NCI-H2081 treated with DMSO at 0.1 percent for 48 hours (cell line): ENCODE data around the gene ACTL6B.
"Not testable (repeated sequence)": the region's sequence is repeated elsewhere in the genome, so short reads cannot be mapped to it uniquely, and the experiment has no call there.

ENCODE experiments used
- DNase-seq: peaks from one replicate; lab custom pipeline; 2025; lab: John Stamatoyannopoulos, UW

The ACTL6B gene

DNA sequence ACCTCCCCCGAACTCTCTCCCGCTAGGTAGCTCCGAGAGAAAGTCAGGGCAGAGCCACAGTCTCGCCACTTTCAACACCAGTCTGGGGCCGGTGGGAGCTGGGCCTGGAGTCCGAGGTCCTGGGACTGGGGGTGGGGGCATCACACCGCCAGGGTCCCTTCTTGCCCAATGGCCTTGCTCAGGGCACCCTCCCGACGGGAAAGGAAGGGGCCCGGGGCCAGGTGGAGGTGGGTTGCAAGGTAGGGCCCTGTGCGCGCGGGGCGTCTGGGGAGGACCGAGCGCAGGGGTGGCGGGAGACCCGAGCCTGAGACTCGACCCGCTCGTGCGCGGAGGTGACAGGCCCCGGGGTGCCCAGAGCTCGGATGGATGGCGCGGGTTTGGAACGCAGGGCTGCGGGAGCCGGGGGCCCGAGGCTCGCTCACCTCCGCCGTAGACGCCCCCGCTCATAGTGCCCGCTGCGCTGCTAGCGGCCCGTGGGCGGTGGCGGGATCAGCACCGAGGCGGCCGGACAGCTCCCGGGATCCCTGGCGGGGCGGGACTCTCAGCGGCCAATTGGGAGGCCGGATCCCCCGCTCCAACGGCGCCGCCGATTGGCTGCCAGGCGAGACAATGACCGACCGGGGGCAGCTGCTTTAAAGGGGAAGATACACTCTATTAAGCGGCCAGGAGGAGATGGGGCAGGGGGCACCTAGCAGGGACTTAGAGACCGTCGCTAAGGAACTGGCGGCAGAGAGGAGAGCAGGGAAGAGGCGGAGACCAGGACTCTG is at the start of gene ACTL6B:
TSS of gene ACTL6B (minus strand) at position 541 of the 767 bp plus-strand sequence. CDS start at position 447, 94 bp downstream.
- peak; percentile 38 for DNase-seq

DNA sequence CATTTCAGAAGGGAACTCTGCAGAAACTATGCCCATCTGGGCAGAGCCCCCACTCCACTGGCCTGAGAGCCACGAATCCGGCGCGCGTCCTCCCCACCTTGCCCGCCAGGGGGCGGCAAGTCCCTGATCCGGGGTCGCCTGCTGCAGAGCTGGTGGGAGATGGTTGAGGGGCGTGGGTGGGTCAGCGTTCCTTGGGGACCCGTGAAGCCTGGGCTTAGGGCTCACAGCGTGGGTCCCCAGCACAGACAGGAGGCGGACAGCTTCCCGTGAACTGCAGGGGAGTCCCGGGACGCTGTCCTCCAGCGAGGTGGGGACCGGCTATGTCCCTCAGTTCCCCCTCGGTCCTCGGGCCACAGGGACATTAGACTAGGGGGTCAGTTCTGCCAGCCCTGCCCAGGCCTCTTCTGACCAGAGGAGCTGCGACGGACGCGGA is 49.1 kb upstream of the ACTL6B start:
- DNase-seq = no peak

DNA sequence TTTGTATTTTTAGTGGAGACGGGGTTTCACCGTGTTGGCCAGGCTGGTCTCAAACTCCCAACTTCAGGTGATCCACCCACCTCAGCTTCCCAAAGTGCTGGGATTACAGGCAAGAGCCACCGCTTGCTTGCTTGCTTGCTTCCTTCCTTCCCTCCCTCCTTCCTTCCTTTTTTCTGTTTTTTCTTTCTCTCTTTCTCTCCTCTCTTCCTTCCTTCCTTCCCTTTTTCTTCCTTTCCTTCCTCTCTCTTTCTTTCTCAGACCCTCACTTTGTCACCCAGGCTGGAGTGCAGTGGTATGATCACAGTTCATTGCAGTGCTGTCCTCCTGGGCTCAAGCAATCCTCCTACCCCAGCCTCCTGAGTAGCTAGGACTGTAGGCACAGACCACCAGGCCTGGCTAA is 44.8 kb upstream of the ACTL6B start:
- DNase-seq = not testable (repeated sequence)

DNA sequence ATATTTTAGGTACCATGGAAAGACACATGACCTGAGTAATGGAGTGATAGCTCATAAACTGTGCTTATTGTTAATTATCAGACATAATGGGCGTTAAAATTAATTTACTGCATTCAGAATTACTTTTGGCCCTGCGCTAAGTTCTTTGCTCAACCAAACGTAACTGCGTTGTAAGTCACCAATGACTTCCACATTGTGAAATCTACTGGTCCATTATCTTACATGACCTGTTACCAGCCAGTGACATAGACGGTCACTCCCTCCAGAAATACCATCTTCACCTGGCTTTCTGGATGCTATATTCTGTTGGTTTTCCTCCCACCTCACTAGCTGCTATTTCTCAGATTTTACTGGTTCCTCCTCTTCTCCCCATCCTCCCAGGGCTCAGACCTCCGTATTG is 42.8 kb upstream of the ACTL6B start:
- no peak for DNase-seq

DNA sequence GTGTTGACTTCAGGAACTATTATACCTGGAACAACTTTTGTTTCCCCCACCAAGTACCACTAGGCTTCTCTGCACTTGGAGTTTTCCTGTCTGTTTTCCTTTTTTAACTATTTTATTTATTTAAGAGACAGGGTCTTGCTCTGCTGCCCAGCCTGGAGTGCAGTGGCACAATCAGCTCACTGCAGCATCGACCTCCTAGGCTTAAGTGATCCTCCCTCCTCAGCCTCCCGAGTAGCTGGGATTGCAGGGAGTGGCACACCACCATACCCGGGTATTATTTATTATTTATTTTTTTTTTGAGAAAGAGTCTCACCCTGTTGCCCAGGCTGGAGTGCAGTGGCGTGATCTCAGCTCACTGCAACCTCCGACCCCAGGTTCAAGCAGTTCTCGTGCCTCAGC is 39.9 kb upstream of the ACTL6B start:
- no peak for DNase-seq

DNA sequence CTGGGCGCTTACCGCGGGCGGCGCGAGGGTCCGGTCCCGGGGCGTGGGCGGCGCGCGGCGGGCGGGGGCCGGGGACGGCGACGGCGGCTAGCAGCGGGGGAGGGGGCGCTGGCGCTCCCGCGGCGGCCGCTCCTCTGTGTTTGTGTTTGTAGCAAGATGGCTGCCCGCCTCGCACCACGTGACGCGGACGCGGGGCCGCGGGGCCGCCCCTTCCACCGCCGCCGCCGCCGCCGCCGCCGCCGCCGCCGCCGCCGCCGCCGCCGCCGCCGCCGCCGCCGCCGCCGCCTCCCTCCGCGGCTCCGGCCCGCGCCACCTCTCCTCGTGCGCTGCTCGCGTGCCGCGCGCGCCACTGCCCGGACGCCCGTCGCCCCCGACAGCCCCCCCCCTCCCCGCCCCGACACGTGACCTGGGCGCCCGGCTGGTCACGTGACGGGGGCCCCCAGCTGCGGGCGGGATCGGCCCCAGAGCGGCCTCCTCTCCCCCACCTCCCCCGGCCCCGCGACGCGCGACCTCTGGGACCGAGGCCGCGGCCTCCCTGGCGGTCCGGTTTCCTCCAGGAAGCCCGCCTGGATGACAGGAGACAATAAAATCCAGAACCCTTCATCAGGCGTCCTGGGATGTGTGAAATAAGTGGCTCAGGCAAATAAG is 38.0 kb upstream of the ACTL6B start, which contains the start of gene GIGYF1:
TSS of gene GIGYF1 (minus strand) at position 153 of the 648 bp plus-strand sequence. CDS start 6,012 bp downstream, outside the sequence.
- no peak for DNase-seq

DNA sequence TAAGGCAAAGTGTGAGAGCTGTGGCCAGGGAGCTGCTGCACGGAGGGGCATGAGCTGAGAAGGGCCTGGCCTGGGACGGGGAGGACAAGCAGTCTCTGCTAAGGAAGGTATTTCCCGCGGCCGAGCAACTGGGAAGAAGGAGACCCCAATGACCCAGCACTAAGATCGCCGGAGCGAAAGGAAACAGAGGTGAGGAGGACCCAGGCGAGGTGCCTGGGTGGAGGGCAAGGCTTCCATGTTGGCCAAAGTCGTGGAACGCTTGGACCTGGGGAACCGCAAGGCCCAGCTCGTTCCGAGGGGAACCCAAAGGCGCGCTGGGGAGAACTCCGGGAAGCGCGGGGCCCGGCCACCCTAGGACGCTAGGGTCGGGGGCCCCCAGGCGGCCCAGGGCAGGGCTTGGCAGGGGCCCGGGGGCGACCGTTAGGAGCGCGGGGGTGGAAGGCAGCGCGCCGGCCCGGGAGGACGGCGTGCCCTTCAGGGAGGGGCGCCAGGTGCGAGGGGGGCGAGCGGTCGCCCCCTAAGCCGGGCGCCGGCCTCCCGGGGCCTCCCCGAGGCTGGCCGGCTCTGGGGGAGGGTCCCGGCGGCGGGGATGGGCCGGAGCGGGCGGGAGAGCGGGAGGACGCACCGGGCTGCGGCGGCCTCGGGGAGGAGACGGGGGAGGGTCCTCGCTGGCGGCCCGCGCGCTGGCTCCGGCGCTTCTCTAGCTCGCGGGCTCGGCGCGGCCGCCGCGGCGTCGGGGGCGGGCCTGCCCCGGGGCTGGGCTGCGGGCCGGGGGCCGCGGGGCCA is 37.3 kb upstream of the ACTL6B start:
- no peak for DNase-seq

DNA sequence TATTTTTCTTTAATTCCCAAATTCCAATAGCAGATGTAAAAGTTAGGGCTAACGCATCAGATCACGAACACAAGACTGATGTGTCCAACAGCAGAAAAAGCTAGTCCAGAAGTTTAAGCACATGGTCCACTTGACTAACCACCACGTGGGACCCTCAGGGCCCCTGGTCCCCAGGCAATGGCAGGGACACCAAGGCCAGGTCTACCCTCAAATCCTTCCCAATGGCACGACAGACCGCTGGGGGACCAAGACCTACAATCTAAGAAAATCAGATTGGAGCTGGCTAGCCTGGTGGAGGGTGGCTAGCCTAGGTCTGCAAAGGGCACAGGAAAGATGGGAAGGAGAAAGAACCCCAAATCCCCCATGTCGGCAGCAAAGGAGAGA is 36.3 kb upstream of the ACTL6B start:
- DNase-seq = no peak

DNA sequence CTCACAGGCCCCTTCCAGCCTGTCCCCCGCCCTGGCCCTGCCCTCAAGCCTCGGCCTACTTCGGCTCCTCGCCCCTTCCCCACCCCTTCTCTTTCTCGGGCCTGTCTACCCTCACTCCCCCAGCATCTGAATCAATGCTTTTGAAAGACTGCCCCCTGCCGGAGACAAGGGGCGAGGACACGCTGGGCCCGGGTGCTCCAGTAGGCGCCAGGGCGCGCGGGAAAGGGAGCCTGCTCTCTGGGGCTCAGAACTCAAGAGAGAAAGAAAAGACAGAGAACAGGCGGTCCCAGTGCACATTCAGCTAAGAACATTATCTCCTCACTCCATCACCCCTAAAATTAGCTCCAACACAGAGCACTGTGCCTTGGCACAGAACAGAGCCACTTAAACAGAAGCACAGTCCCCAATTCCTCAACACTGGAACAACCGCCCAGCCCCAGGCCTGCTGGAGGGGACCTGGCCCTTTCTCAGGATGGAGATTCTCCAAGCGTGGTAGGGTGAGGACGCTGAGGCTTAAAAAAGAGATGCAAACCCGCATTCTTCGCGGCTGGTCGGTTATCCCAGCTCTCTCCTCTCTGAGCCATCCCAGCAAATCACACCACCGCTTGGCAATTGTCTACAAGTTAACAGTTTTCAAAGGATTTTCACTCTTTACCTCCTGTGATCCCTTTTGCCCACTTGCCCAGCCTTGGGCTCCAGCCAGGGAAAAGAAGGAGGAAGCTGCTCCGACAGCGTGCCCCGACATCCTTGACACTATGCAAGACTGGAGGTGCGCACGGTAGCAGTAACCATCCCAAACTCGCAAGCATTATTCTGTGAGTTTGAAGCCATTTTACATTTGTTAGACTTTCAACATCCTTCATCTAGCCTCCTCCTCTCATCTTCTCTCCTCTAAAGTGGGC is 35.7 kb upstream of the ACTL6B start:
- no peak for DNase-seq

DNA sequence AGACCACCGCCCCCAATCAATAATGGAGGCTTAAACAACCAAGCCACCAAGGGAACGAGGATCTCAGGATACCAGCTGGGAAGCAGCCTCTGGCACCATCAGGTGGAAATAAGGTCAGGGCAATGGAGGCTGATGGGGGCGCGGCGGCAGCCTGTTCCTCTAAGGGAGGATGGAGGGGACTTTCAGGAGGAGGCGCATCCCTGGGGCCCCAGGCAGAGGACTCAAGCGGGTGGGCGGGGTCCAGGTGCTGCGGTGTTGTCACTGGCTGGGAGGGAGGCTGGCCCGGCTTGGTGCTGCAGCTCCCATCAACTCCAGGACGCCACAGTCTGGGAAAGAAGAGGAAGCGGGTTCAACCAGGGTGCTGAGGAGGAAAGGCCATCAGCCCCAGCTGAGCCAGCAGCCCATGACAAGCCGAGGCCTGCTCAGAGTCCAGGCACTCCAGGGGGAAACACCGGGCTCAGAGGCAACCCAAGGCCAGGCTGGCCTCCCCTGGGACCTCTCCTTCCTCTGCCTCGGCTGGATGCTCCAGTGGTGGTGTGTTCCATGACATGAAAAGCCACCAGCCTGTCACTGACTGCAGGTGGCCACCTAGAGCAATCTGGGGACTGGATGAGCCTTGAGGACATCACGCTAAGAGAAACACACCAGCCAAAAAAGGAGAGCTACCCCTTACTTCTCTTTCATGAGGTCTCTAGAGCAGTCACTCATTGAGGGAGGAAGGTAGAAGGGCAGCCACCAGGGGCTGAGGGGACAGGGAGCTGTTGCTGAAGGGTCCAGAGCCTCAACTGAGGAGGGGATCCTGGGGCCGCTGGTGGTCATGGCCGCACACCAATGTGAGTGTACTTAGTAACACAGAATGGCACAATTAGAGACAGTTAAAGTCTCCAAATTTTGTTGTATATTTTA is 33.2 kb upstream of the ACTL6B start:
- no peak for DNase-seq

DNA sequence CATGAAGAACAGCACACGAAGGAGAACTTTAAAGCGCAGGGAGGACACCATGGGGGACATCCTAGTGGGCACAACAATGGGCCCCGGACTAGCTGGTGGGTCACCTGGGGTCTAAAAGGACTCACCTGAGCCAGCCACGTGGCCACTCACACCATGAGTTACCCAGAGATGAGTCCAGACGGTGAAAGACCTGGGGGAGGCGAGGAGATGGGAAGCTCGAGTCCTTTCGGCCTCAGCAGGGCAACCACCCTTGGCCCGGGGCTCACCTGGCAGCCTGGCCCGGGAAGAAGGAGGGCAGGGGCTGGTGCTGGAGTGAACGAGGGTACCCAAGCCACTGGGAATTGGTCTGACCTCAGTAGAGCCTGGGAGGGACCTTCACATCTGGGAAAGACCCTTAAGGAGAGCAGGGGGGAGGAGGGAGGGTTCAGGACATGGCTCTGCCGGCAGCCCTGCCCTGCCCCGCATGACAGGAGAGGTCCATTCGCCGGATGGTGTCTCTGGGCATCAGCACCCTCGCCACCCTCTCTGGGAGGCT is 32.1 kb upstream of the ACTL6B start:
- no peak for DNase-seq

DNA sequence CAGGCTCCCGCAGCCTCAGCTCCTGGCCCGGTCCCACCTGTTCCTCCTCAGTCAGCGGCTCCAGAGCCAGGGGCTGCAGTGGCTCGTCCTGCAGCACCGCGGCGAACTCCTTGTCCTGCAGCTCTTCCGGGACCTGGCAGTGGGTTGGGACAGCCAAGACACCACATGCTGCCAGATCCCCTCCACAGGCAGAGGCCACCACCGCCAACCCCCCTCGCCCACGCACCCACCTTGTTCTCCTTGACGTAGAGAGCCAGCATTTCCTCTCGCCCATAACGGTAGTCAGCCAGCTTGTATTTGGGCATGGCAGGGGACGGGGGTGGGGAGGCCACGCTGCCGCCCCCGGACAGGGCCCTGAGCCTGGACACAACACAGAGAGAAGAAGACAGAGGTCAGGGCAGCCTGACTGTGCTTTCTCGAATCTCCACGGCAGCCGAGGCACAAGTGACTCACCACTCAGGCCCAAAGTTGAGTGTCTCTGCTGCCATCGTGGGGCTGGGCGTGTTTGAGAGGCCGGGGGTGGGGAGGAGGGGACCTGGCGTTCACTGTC is 31.6 kb upstream of the ACTL6B start:
- DNase-seq = no peak

DNA sequence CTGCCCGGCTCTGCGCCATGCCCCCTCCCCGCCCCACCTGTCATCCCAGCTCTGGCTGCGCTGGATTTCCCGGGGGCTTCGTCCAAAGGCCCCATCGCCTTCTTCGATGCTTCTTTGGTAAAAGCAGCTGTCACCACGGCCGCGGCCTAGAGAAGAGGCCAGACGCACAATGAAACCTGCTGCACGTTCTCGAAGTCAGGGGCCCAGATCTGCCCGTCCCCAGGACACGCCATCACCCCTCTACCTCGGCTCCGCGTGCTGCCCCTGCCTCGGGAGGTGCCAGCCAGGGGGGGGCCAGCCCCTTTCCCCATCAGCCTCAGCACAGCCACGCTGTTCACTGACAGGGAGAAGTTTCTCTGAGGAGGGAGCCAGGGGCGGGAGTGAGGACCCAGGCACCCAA is 31.0 kb upstream of the ACTL6B start:
- DNase-seq = no peak

DNA sequence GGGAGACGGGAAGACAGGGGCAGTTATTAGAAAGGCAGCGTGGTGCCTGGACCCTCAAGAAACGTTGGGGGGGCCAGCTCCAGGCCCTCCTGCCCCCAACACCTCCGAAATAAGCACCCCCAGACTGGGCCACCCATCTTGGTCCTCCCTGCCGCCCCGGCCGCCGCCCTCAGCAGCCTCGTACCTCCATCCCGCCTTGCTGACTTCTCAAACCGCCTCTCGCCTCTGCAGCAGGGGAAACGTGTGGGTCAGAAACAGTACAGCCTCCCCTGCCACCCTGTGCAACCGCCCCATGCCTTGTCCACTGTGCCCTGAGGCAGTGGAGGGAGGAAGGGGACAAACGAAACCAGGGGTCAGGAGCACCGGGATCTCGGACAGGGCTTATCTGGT is 30.6 kb upstream of the ACTL6B start:
- DNase-seq = no peak

DNA sequence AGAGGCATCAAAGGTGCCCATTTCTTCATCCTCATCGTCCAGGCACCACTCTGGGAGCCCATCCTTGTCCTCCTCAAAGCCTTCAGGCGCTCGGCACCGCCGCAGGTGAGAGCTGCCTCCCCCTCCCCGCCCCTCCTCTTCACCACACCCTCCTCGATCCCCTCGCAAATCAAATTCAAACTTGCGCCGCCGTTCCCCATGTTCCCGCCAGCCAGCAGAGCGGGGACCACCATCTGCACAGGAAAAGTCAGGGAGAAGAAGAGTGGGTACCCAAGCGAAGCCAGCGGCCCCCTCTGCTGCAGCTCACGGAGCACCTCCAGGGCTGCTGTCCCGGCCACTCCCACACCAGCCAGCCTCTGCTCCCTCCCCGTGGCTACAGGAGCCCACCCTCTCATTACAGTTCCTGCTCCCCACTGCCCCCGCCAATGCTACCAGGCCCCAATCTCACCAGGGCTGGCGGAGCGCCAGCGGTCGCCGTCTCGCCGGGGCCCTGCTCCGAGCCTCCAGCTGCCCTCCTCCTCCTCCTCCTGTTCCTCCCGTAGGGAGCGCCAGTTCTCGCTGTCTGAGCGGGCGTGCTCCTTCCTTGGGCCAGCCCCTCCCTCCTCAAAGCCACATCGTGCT is 30.1 kb upstream of the ACTL6B start:
- no peak for DNase-seq

DNA sequence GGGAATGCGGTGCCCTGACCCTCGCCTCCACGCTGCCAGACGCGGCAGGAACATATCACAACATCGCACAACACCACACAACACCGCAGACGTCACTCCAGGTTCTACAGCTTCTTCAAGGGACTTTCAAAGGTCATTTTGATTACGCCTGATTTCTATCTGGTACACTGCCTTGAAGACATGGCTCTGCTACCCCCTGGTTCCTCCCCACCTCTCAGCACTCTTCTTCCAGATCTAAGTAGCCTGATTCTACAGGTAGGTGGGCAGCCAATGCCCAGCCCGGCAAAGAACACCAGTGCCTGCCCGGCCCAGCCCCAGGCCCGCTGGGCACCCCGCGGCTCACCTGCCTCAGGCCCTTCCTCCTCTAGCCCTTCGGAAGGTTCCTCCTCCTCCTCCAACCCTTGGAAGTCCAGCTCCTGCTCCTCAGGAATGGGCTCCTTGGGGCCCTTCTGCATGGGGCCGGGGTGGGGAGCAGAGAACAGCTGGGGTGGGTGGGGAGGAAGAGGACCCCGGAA is 29.4 kb upstream of the ACTL6B start:
- no peak for DNase-seq

DNA sequence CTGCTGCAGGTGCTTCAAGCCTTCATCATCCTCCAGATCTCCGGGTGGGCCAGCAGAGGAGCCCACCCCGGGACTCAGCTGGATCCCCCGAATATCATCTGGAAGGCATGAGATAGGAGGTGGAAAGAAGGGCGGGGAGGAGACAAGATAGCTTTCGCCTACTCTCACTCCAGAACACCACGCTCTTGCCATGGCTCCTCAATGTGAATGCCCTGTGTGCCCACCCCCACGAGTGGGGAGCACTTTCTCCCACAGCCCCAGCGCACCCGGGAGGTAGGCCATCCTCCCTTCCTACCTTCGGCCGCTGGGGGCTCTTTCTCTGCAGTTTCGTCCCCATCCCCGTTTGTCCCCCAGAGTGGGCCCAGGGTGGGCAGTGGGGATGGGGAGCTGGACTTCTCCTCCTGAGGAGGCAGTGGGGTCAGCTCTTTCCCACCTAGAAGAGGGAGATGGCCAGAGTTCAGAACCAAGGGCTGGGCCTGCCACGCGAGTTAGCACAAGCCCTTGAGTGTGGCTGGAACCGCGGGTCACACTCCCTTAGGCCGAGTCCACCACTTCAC is 28.9 kb upstream of the ACTL6B start:
- no peak for DNase-seq

DNA sequence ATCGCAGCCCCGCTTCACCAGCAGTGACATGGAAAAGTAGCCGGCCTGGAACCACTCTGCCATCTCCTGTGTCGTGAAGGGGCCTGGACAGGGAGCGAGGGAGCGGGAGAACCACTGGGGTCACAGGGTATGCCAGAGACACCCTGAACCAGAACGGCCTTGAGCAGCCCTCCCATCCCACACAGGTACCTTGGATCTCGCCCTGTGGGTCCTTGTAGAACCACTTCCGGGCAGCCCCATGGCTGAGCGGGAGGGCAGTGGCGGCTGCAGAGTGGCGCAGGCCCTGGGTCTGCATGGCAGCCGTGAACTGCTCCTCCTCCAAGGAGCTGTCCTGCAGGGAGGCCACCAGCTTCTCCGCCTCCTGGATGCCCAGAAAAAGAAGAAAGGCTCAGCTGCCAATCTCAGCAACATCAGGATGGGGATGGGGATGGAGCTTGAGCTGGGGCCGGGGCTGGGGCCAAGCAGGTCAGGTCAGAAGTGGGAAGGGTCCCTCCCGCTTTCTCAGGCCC is 28.3 kb upstream of the ACTL6B start:
- no peak for DNase-seq
